RPMI7951 (cell line): ENCODE data around the gene CCNE1. TPM values are rescaled to one million over a fixed set of nuclear protein-coding genes. Genes with fewer than 3 reads are reported as not detected.

Source experiments
- DNase-seq: peaks from one replicate; pipeline ENCODE4 v3.0.0-alpha.2; 2012; ENCODE audit warnings: low read depth
- total RNA-seq: library from RNA; depleted of rRNA; stranded (reverse); fragments of >200 nt; shearing (Covaris generic); gene quantifications from 2 replicates; pipeline ENCODE4 v1.2.3, GENCODE V29; 2014; rRNA removed

The CCNE1 gene
- 13.5 and 15.1 TPM in 2 replicates for total RNA-seq

GRCh38 chr19:29811125-29812079 lies at the start of gene CCNE1:
Gene CCNE1 (plus strand): TSS chr19:29811991. CDS start chr19:29812556, 565 bp downstream.
- peak; percentile 84 for DNase-seq

- no peak for DNase-seq
Measured at GRCh38 chr19:29763196-29763595, 48.6 kb upstream of the CCNE1 start.

GRCh38 chr19:29764361-29764760 lies 47.4 kb upstream of the CCNE1 start:
- no peak for DNase-seq

GRCh38 chr19:29766100-29766499 lies 45.7 kb upstream of the CCNE1 start:
- DNase-seq = no peak

GRCh38 chr19:29767039-29767735 lies 44.6 kb upstream of the CCNE1 start:
- no peak for DNase-seq

DNA sequence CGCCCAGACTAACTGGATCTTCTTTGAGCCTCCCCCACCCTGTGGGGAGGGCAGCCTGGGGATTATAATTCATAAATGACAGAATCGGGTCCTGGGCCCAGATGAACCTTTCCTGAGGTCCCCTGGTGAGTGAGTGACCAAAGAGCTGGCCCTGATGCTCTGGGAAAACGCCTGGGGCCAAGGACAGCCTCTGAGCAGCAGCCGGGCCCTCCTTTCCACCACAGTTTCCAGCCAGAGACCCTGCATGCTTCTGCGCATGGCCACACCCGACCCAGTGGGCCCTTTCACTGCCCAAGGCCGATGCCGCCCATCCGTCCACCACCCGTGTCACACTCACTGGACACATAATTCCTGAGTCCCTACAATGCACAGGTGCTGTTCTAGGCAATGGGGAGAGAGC lies 43.6 kb upstream of the CCNE1 start:
- DNase-seq = no peak

DNA sequence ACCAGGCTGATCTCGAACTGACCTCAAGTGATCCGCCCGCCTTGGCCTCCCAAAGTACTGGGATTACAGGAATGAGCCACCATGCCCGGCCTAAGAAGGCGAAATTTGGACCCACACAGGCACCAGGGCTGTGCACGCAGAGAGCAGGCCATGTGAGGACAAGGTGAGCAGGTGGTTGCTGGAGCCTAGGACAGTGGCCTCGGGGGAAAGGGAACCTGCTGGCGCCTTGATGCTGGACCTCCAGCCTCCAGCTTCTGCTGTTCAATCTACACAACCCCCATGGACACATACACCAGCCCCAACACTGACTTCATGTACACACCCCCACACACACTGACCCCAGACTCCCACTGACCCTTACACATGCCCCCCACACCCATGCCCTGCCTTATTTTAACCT lies 41.8 kb upstream of the CCNE1 start:
- no peak for DNase-seq

DNA sequence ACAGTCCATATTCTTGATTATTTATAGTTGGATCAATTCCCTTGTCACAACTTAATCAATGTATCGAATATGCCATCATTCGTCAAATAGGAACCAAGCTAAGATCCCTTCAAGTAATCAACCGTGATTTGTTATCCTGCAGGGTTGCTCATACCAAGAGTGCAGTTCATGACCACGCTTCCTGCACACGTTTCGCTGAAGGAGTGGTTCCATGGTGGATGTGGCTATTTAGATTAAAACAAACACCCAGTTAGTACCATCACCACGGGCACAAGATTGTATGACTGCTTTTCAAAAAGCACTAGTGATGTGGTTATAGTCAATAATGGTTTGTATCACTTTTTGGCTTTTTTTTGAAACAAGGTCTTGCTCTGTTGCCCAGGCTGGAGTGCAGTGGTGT lies 41.1 kb upstream of the CCNE1 start:
- no peak for DNase-seq

DNA sequence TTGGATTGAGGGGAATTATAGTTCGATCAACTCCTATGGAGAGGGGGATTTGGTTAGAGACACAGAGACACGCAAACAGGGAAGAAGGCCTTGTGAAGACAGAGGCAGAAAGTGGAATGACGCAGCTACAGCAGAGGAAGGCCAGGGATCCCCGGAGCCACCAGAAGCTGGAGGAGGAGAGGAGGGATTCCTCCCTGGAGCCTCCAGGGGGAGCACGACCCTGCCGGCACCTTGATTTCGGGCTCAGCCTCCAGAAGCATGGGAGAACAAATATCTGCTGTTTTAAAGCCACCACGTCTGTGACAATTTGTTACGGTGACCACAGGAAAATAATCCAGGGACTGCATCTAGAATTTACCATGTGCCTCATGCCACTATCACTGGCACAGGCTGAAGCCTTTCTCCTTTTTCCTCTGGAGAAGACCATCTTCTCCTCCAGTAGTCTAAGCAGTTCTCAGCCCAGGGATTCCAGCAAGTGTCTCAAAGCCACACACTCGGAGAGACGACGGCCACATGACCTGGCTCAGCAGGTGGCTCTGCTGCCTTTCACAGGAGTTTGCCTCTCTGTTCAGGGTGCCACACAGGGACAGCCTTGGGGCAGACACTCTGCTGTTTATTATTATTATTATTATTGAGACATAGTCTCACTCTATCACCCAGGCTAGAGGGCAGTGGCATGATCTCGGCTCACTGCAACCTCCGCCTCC lies 39.9 kb upstream of the CCNE1 start:
- DNase-seq = peak; percentile 52

DNA sequence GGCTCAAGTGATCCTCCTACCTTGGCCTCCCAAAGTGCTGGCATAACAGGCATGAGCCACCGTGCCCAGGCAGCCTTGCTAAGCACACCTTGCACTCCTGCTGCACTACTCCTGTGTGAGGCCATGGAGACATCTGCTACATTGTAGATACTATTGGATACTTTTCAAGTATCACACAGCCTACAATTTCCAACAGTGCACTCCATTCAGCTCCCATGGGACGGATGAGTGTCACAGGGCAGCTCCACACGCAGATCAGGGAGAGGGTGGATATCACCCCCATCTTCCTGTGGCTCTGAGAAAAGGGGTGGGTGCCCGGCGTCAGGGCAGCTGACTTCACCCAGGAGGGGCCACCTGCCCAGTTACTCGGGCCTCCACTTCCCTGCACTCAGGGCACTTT lies 39.1 kb upstream of the CCNE1 start:
- DNase-seq = no peak

DNA sequence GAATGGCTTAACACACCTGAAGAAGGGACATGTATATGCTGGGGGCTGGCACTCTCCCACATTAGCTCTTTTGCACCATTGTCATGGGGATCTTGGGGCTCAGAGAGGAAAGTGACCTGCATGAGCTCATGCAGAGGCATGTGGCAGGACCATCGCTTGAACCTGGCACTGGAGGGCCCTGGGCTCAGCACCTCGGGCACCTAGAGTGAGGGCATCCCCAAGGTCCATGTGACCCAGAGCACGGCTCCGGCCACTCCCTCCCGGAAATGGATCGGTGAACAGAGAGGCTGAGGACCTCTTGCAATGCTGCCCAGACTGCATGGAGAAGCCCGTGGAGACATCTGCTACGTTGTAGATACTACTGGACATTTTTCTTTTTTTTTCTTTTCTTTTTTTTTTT lies 38.6 kb upstream of the CCNE1 start:
- no peak for DNase-seq

GRCh38 chr19:29774126-29774525 lies 37.7 kb upstream of the CCNE1 start:
- DNase-seq = no peak

GRCh38 chr19:29777781-29778309 lies 33.9 kb upstream of the CCNE1 start:
- no peak for DNase-seq

GRCh38 chr19:29779921-29780320 lies 31.9 kb upstream of the CCNE1 start:
- DNase-seq = no peak

DNA sequence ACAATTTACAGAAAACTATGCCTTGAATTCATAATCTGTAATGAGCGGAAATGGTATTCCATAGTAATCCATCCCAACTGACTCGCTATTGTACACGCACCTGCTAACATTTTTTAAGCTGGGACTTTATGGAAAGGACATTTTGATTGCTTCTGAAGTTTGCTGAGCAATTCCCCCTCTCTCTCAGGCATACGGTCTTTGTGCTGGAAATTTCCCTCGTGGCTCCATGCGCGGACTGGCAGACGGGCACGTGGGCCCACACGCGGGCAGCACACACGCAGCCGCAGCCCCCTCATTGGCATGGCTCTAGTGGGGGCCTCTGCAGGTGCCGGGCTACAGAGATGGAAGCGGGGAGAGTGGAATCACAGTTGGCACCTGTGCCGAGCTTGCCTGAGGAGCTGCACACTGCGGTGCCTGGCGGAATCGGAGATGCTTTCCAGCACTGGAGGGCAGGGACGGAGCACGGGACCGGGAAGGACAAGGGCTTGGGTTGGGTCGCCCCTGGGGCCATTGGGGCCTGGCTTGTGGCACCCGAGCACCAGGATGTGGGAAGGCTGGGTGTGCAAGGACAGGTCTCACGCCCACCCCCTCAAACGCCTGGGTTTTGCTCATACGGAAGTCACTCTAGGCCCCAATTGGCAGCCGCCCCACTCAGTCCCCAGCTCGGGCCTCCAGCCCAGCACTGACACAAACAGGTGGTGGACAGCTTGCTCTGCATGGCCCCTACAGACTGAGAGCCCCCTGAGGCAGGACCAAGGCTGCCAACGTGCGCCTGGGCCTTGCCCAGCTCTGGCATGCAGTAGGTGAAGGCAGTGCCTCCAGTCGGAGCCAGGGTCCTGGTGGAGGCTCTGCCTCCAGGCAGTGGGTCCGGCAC lies 30.2 kb upstream of the CCNE1 start:
- no peak for DNase-seq

DNA sequence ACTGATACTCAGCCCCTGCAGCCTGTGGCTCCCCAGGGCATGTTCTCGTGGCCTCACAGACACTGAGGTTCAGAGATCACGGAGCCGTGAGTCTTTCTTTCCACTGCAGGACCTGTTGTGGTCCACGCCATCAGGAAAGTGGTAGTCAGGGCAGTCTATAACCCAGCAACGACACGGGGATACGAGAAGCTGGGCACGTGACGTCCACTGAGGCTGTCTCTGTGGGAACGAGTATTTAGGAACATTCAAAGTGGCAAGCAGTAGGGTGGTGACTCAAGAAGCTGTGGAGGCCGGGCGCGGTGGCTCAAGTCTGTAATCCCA lies 29.6 kb upstream of the CCNE1 start:
- no peak for DNase-seq

- DNase-seq = no peak
Measured at GRCh38 chr19:29783627-29784190, 28.1 kb upstream of the CCNE1 start.

DNA sequence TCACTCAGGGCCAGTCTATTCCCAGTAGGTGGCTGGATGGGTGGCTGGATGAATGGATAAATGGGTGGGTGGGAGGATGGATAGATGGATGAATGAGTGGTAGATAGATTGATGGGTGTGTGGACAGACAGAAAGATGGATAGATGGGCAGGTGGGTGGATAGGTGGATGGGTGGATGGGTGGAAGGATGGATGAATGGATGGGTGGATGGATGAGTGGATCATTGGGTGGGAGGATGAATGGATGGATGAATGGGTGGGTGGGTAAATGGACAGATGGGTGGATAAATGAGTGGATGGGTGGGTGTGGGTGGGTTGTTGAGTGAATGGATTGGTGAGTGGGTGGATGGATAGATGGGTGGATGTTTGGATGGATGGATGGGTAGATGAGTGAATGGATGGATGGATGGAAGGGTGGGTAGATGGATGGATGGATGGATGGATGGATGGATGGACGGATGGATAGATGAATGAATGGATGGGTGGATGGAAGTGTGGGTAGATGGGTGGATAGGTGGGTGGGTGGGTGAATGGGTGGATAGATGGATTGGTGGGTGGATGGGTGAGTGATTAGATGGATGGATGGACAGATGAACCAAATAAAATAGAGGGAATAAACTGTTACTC lies 27.1 kb upstream of the CCNE1 start:
- DNase-seq = no peak

- DNase-seq = no peak
Measured at GRCh38 chr19:29785360-29785759, 26.4 kb upstream of the CCNE1 start.

GRCh38 chr19:29785955-29786589 lies 25.7 kb upstream of the CCNE1 start:
- DNase-seq = no peak
